Measurements from ENCODE around the gene CEACAM20. TPM values are rescaled to one million over a fixed set of nuclear protein-coding genes. Genes with fewer than 3 reads are reported as not detected.

Gene CEACAM20
- total RNA-seq (2014; rRNA removed; shearing (Covaris generic)), result not detected in 2 replicates

GRCh38 chr19:44529536-44529935, at the start of gene CEACAM20:
CEACAM20 (minus strand) TSS chr19:44529675; CDS start chr19:44529509, 166 bp downstream.

GRCh38 chr19:44499962-44500949, 29.2 kb downstream of the CEACAM20 start, which contains the start of gene ZNF180:
ZNF180 (minus strand) TSS chr19:44500522; CDS start chr19:44497334, 3,188 bp downstream.

Small RNA genes lying within 50 kb of the gene (small RNA-seq; reads per million reads assigned to genes)
- not detected for gene AC243964.1

Other genes starting within 250 kb of the CEACAM20 start
- 3.2 and 3.9 TPM in 2 replicates for gene ZNF235, start 224.7 kb downstream of the CEACAM20 start, total RNA-seq (2014; rRNA removed; shearing (Covaris generic))
- 4.1 and 6.3 TPM in 2 replicates for gene ZNF112, start 173.0 kb downstream of the CEACAM20 start, total RNA-seq (2014; rRNA removed; shearing (Covaris generic))
- gene ZNF285, start 128.1 kb downstream of the CEACAM20 start, total RNA-seq (2014; rRNA removed; shearing (Covaris generic)), result 1.1 and 1.4 TPM in 2 replicates
- 8.7 and 9.8 TPM in 2 replicates for gene ZNF229, start 81.2 kb downstream of the CEACAM20 start, total RNA-seq (2014; rRNA removed; shearing (Covaris generic))
- 9.9 and 10.4 TPM in 2 replicates for gene ZNF180, start 29.2 kb downstream of the CEACAM20 start, total RNA-seq (2014; rRNA removed; shearing (Covaris generic))
- gene IGSF23, start 83.9 kb upstream of the CEACAM20 start, total RNA-seq (2014; rRNA removed; shearing (Covaris generic)), result not detected in 2 replicates
- gene PVR, start 114.2 kb upstream of the CEACAM20 start, total RNA-seq (2014; rRNA removed; shearing (Covaris generic)), result 102 and 105 TPM in 2 replicates
- gene CEACAM19, start 141.8 kb upstream of the CEACAM20 start, total RNA-seq (2014; rRNA removed; shearing (Covaris generic)), result 1.9 and 2.5 TPM in 2 replicates
- gene CEACAM16, start 169.5 kb upstream of the CEACAM20 start, total RNA-seq (2014; rRNA removed; shearing (Covaris generic)), result not detected in 2 replicates
- gene BCL3, start 219.0 kb upstream of the CEACAM20 start, total RNA-seq (2014; rRNA removed; shearing (Covaris generic)), result 8.3 and 14.9 TPM in 2 replicates
- gene CBLC, start 248.2 kb upstream of the CEACAM20 start, total RNA-seq (2014; rRNA removed; shearing (Covaris generic)), result 0.37 TPM in 1 of 2 replicates, not detected in the other

All from A375 (cell line).